Panc1 (cell line): ENCODE measurements around the gene GOLGA6L7.
"Not testable (repeated sequence)": the region's sequence is repeated elsewhere in the genome, so short reads cannot be mapped to it uniquely, and the experiment has no call there.

ENCODE experiments used
- CTCF ChIP-seq: fragments of 450-650 bp; IDR thresholded peaks from 2 replicates; pipeline ENCODE4 v1.5.1; 2017; ENCODE audit warnings: mild to moderate bottlenecking
- TCF7L2 ChIP-seq: IDR thresholded peaks from 2 replicates; pipeline ENCODE4 v1.6.1; 2011; ENCODE audit warnings: mild to moderate bottlenecking, low read depth, low read length, inconsistent platforms

- not testable (repeated sequence) for TF ChIP-seq CTCF, TCF7L2
Observed at GRCh38 chr15:28840285-28840684, 8.2 kb downstream of the GOLGA6L7 start.
